Fibroblast of peridontal ligament (primary cell): ENCODE data around the gene ISL2.

ENCODE experiments used
- DNase-seq: peaks from one replicate; pipeline ENCODE4 v3.0.0-alpha.2; 2010; ENCODE audit errors: extremely low read depth

The ISL2 gene

GRCh38 chr15:76327191-76328105 lies 9.1 kb upstream of the ISL2 start:
- no peak for DNase-seq

- DNase-seq, result no peak
Observed at GRCh38 chr15:76328106-76328696, 8.4 kb upstream of the ISL2 start.

- DNase-seq, result no peak
Observed at GRCh38 chr15:76328958-76329357, 7.6 kb upstream of the ISL2 start.

- peak; percentile 59 for DNase-seq
Observed at GRCh38 chr15:76330080-76330680, 6.4 kb upstream of the ISL2 start.

GRCh38 chr15:76332796-76333195 lies 3.8 kb upstream of the ISL2 start:
- no peak for DNase-seq

GRCh38 chr15:76333309-76333708 lies 3.3 kb upstream of the ISL2 start:
- DNase-seq, result no peak

- no peak for DNase-seq
Observed at GRCh38 chr15:76333720-76334437, 2.7 kb upstream of the ISL2 start.

GRCh38 chr15:76334438-76335306 lies 1.9 kb upstream of the ISL2 start:
- DNase-seq, result no peak

GRCh38 chr15:76335307-76336253 lies 993 bp upstream of the ISL2 start:
- DNase-seq, result no peak

- DNase-seq, result peak; percentile 25
Observed at GRCh38 chr15:76337059-76337695, 604 bp downstream of the ISL2 start.

- no peak for DNase-seq
Observed at GRCh38 chr15:76337696-76338485, 1.3 kb downstream of the ISL2 start.

- no peak for DNase-seq
Observed at GRCh38 chr15:76338486-76339304, 2.1 kb downstream of the ISL2 start.

GRCh38 chr15:76339305-76340197 lies 3.0 kb downstream of the ISL2 start:
- peak; percentile 37 for DNase-seq

GRCh38 chr15:76340198-76340802 lies 3.7 kb downstream of the ISL2 start:
- DNase-seq, result peak; percentile 27

- DNase-seq, result no peak
Observed at GRCh38 chr15:76340803-76341365, 4.3 kb downstream of the ISL2 start.
